ENCODE data around the gene SRGN. TPM values are rescaled to one million over a fixed set of nuclear protein-coding genes. Genes with fewer than 3 reads are reported as not detected.

SRGN gene
- polyA plus RNA-seq, 3 donors, result 32.0 to 290 (median 181) TPM

Other genes with a start within 250 kb of the SRGN start
- 10 to 100 TPM; 22.0 to 33.4 (median 25.5) TPM for gene DDX50, start 186.8 kb upstream of the SRGN start, polyA plus RNA-seq
- gene DDX21, start 131.9 kb upstream of the SRGN start, polyA plus RNA-seq, result 10 to 100 TPM; 25.7 to 96.1 (median 48.8) TPM
- 10 to 100 TPM in 2 of 3 donors, 1 to 10 TPM in 1; 7.0 to 22.3 (median 17.9) TPM for gene KIFBP, start 99.3 kb upstream of the SRGN start, polyA plus RNA-seq
- gene VPS26A, start 36.1 kb downstream of the SRGN start, polyA plus RNA-seq, result 10 to 100 TPM; 13.1 to 45.2 (median 33.4) TPM
- 10 to 100 TPM; 13.6 to 37.1 (median 29.4) TPM for gene SUPV3L1, start 92.1 kb downstream of the SRGN start, polyA plus RNA-seq
- gene HKDC1, start 132.2 kb downstream of the SRGN start, polyA plus RNA-seq, result 1 to 10 TPM in 1 of 3 donors, under 1 TPM in 1, not detected in 1; 0.13 to 2.6 TPM
- gene HK1, start 190.4 kb downstream of the SRGN start, polyA plus RNA-seq, result 10 to 100 TPM; 12.2 to 52.5 (median 29.6) TPM